Measurements from ENCODE around the gene SMIM45.

SMIM45 gene

DNA sequence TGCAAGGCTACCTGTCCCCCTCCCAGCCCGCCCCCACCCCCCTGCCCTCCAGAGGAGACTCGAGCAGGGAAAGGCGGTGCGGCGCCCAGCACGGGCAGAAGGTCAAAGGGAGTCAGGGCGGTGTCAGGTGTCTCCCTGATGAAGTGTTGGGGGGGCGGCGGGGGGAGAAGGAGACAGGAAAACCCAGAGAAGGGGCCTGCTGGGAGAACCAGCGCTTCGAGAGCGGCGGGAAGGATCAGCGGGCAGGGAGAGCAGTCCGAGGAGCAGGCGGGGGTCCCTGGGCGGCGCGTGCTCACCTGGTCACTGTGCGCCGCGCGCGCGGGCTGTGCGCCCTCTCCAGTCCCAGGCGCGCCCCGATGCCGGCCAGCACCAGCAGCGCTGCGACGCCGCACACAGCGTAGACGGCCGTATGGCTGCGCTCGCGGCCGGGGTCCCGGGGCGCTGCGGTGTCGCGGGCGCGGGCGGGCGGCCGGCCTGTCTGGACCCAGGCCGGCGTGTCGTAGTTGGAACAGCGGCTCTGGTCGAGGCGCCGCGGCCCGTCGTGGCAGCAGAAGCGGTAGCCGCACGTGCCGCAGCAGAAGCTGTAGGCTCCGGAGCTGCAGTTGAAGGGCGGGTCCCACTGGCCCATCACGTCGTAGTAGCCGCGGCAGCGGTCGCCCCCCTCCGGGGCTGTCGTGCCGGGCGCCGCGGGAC is 38.0 kb upstream of the SMIM45 start:
- WGBS, 2 donors: 3 to 5% methylated on average over 11 to 45 of the region's 79 CpGs
- Histone ChIP-seq H3K36me3 (no peaks in the 10 kb centered on the region), H3K4me1 (peaks cover 40 to 57% (median 43%) of the 10 kb centered on the region in 4 donors), H3K4me3 (peak overlapping the region in 2 of 4 donors; percentile 28 to 47), H3K27ac (no peak overlapping the region), H3K9me3 (no peaks in the 10 kb centered on the region), H3K27me3 (peaks cover 0 to 76% (median 62%) of the 10 kb centered on the region in 4 donors)
- ATAC-seq (ENCODE audit: low FRiP score in 2 of 2) (no peak), DNase-seq (peak in 1 of 2 donors; percentile 82)
- TF ChIP-seq, protein P1, sequence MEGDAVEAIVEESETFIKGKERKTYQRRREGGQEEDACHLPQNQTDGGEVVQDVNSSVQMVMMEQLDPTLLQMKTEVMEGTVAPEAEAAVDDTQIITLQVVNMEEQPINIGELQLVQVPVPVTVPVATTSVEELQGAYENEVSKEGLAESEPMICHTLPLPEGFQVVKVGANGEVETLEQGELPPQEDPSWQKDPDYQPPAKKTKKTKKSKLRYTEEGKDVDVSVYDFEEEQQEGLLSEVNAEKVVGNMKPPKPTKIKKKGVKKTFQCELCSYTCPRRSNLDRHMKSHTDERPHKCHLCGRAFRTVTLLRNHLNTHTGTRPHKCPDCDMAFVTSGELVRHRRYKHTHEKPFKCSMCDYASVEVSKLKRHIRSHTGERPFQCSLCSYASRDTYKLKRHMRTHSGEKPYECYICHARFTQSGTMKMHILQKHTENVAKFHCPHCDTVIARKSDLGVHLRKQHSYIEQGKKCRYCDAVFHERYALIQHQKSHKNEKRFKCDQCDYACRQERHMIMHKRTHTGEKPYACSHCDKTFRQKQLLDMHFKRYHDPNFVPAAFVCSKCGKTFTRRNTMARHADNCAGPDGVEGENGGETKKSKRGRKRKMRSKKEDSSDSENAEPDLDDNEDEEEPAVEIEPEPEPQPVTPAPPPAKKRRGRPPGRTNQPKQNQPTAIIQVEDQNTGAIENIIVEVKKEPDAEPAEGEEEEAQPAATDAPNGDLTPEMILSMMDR (IDR thresholded peaks at IDR 0.05): no peak
- TF ChIP-seq POLR2A (IDR thresholded peaks at IDR 0.05): no peak
- TF ChIP-seq EP300 (IDR thresholded peaks at IDR 0.05): no peak
- no peak for TF ChIP-seq POLR2AphosphoS5 (IDR thresholded peaks at IDR 0.05)

- ATAC-seq (ENCODE audit: low FRiP score in 2 of 2): no peak
- TF ChIP-seq EP300 (IDR thresholded peaks at IDR 0.05) (no peak), POLR2AphosphoS5 (IDR thresholded peaks at IDR 0.05) (no peak), POLR2A (IDR thresholded peaks at IDR 0.05) (no peak)
- TF ChIP-seq, protein P1 (IDR thresholded peaks at IDR 0.05): no peak
- H3K27ac ChIP-seq: no peak overlapping the region
- no peaks in the 10 kb centered on the region for H3K36me3 ChIP-seq
- peaks cover 46 to 58% (median 48%) of the 10 kb centered on the region in 4 donors for H3K4me1 ChIP-seq
- H3K9me3 ChIP-seq: no peaks in the 10 kb centered on the region
- DNase-seq: no peak
- WGBS, 2 donors: 2% methylated on average over 31 of the region's 67 CpGs; no CpG with 5 or more reads in 1 of the 2 donors
- H3K4me3 ChIP-seq: peak overlapping the region in 3 of 4 donors; percentile 37 to 48 (median 47)
- peaks cover 0 to 75% (median 61%) of the 10 kb centered on the region in 4 donors for H3K27me3 ChIP-seq
Measured at GRCh38 chr22:41914611-41915034, 37.3 kb upstream of the SMIM45 start.

DNA sequence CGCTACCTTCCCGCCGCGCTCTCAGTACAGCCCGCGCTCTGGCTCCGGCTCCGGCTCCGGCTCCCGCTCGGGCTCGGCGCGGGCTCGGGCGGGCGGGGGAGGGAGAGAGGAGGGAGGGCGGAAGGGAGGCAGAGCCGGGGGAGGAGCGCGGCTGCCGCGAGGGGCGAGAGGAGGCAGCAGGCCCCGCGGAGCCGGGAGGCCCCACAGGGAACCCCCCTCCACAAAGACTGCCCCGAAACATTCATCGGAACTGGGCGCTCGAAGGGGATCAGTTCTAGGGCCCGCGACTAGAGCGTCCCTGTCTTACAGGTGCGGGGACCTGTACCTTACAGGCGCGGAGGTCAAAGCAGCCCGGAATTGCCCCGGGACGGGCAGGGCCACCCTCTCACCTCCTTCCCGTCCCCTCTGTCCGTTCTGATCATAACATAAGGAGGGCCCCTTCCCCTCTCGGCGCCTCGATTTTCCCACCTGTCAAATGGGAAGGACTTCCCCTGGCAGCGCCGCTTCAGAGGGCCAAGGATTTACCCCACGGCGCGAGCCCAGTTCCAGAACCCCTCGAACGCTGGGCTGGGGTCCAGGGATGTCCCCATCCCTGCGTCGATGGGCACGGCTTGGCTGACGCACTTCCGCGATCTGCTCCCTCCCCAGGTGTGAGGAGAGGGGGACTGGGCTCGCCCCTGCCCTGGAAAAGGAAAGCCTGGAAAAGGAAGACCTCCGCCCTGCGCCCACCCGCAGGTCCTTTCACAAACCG is 36.7 kb upstream of the SMIM45 start, which contains the start of gene SHISA8:
Gene SHISA8, minus strand, starts transcription at position 40 of the 751 bp plus-strand sequence. CDS start 407 bp downstream, outside the sequence.
- ATAC-seq (ENCODE audit: low FRiP score in 2 of 2): peak in 1 of 2 donors; percentile 43
- DNase-seq: peak in 1 of 2 donors; percentile 92
- 7 to 12% methylated on average over 10 to 44 of the region's 63 CpGs for WGBS, 2 donors
- no peaks in the 10 kb centered on the region for H3K36me3 ChIP-seq
- H3K4me1 ChIP-seq: peaks cover 43 to 58% (median 48%) of the 10 kb centered on the region in 4 donors
- H3K4me3 ChIP-seq: peak within 1 kb of the TSS in 3 of 4 donors; percentile 37 to 48 (median 47)
- H3K27ac ChIP-seq: no peak within 1 kb of the TSS
- no peaks in the 10 kb centered on the region for H3K9me3 ChIP-seq
- peaks cover 0 to 69% (median 57%) of the 10 kb centered on the region in 4 donors for H3K27me3 ChIP-seq
- TF ChIP-seq POLR2AphosphoS5 (IDR thresholded peaks at IDR 0.05): no peak
- TF ChIP-seq EP300 (IDR thresholded peaks at IDR 0.05): no peak
- no peak for TF ChIP-seq POLR2A (IDR thresholded peaks at IDR 0.05)

DNA sequence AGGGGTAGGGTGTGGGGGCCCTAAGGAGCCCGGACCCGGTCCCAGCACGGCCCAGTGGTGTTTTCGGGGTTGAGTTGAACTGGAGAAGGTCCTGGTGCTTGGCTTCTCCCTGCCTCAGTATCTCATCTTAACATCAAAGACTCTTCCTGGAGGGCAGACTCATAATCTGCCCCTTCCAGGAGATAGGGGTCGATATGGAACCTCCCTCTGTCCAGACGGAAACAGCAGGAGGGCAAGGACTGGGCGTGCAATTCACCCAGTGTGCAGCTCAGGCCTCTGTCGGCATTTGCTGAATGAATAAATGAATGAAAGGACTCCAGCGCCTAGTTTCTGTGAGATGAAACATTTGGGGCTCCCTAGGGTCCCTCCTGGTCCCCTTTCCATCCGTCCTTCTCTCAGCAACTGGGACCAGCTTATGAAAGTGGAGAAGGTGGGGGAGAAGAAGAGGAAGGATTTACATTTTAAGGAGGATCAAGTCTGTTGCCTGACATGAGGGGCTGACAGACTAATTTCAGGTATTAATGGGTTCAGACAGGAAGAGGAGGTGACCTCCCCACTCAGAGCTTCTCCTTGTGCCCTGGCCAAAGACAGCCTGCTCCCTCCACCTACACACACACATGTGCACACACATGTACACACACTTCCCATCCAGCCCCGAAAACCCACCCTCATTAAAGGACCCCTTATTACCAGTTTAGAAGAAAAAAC is 36.0 kb upstream of the SMIM45 start:
- Histone ChIP-seq H3K27me3 (peaks cover 0 to 62% (median 50%) of the 10 kb centered on the region in 4 donors), H3K27ac (no peak overlapping the region), H3K4me1 (peaks cover 36 to 52% (median 41%) of the 10 kb centered on the region in 4 donors), H3K4me3 (no peak overlapping the region), H3K9me3 (no peaks in the 10 kb centered on the region), H3K36me3 (no peaks in the 10 kb centered on the region)
- 53% methylated on average over 7 to 11 of the region's 11 CpGs for WGBS, 2 donors
- ATAC-seq (ENCODE audit: low FRiP score in 2 of 2) (no peak), DNase-seq (no peak)
- no peak for TF ChIP-seq EP300 (IDR thresholded peaks at IDR 0.05)
- no peak for TF ChIP-seq POLR2AphosphoS5 (IDR thresholded peaks at IDR 0.05)
- TF ChIP-seq, protein P1 (IDR thresholded peaks at IDR 0.05): no peak
- TF ChIP-seq POLR2A (IDR thresholded peaks at IDR 0.05): no peak
